Thoracic aorta (tissue), 2 donors: ENCODE measurements around the gene PRICKLE1. TPM values are rescaled to one million over a fixed set of nuclear protein-coding genes. Genes with fewer than 3 reads are reported as not detected.

ENCODE experiments used
- ATAC-seq: fragments of 150-250 bp; one replicate; pipeline ENCODE4 v1.8.0; 2017; ENCODE audit warnings: low read depth; ENCODE audit not compliant: insufficient number of reproducible peaks, low FRiP score
- DNase-seq: peaks from one replicate; pipeline ENCODE4 v3.0.0-alpha.2; 2020; ENCODE audit warnings: low spot score
- H3K27ac ChIP-seq, 2 donors: fragments of 200-600 bp; sonication (generic); 1 replicate in 1 of 2; 2 replicates in 1 of 2; pipeline ENCODE4 v1.5.1; 2016; ENCODE audit warnings: mild to moderate bottlenecking in 2 of 2, moderate library complexity in 2 of 2
- H3K27me3 ChIP-seq: fragments of 200-600 bp; sonication (generic); replicated peaks from 2 replicates; pipeline ENCODE4 v1.6.0; 2016; ENCODE audit warnings: mild to moderate bottlenecking; ENCODE audit not compliant: insufficient read depth
- H3K36me3 ChIP-seq: fragments of 200-600 bp; sonication (generic); one replicate; pipeline ENCODE4 v1.5.1; 2016
- H3K4me1 ChIP-seq, 2 donors: fragments of 200-600 bp; sonication (generic); 1 replicate in 1 of 2; 2 replicates in 1 of 2; pipeline versions ENCODE4 v1.5.1 to v1.6.0; 2016; ENCODE audit warnings: low read depth in 2 of 2, mild to moderate bottlenecking in 1 of 2; ENCODE audit not compliant: control insufficient read depth in 1 of 2
- H3K4me3 ChIP-seq: fragments of 200-600 bp; sonication (generic); 2 replicates; pipeline ENCODE4 v1.5.1; 2016; ENCODE audit warnings: mild to moderate bottlenecking
- H3K9me3 ChIP-seq: fragments of 200-600 bp; sonication (generic); 2 replicates; pipeline ENCODE4 v1.5.1; 2016
- total RNA-seq, 2 donors: library from RNA; depleted of rRNA; stranded (reverse); fragments of >200 nt; gene quantifications; one replicate each; pipeline versions ENCODE4 v1.1.0 to v1.2.3, GENCODE V29; 2016
- TF ChIP-seq, protein P1 (sequence below): fragments of 200-600 bp; sonication (generic); IDR thresholded peaks from one replicate; pipeline ENCODE4 v1.5.1; 2019; ENCODE audit warnings: antibody characterized with exemption

The PRICKLE1 gene
- total RNA-seq, 2 donors from 2014 or later = 3.9 to 11.5 TPM

DNA sequence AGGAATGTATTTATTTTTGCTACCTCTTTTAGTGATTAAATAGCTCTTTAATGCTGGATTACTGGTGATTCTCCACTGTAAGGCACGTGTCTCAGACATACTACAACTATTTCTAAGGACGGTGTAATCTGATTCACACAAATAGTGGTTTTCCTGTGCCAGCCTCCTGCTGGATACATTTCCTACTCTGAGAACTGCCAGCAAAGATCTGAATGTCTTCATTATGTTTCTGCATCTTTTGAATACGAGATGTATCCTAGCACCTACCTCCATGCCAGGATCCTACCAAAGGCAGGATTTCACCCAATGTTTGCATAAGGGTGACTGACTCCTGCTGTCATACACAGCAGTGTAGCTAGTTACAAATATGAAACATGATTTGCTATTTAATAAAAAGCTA lies 120.6 kb downstream of the PRICKLE1 start:
- no peak for ATAC-seq
- H3K27ac ChIP-seq = no peak overlapping the region
- peaks cover 11% of the 10 kb centered on the region for H3K36me3 ChIP-seq
- no peaks in the 10 kb centered on the region for H3K9me3 ChIP-seq
- no peaks in the 10 kb centered on the region for H3K27me3 ChIP-seq
- H3K4me3 ChIP-seq = peak overlapping the region; percentile 25
- peaks cover 0 to 11% of the 10 kb centered on the region in 2 donors for H3K4me1 ChIP-seq
- TF ChIP-seq, protein P1, sequence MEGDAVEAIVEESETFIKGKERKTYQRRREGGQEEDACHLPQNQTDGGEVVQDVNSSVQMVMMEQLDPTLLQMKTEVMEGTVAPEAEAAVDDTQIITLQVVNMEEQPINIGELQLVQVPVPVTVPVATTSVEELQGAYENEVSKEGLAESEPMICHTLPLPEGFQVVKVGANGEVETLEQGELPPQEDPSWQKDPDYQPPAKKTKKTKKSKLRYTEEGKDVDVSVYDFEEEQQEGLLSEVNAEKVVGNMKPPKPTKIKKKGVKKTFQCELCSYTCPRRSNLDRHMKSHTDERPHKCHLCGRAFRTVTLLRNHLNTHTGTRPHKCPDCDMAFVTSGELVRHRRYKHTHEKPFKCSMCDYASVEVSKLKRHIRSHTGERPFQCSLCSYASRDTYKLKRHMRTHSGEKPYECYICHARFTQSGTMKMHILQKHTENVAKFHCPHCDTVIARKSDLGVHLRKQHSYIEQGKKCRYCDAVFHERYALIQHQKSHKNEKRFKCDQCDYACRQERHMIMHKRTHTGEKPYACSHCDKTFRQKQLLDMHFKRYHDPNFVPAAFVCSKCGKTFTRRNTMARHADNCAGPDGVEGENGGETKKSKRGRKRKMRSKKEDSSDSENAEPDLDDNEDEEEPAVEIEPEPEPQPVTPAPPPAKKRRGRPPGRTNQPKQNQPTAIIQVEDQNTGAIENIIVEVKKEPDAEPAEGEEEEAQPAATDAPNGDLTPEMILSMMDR = no peak
- no peak for DNase-seq

DNA sequence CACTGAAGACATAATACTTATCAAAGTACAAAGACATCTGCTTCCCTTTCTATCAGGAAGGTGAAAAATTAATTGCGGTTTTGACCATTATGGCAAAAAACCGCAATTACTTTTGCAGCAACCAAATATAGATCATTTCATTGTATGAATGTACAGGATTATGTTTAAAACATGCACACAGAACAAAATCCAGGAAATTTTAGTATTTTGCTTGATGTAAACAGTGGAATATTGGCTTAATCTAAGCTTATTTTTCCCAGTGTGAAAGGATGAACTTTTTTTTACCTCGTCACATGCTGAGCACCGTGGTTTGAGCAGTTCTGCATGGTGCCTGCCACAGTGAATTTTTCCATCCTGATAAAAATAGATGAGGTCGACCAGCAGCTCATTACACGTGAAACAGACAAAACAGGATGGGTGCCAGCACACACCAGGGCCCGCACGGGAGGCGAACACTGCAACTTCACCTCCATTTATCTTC lies 121.2 kb downstream of the PRICKLE1 start:
- DNase-seq (no peak), ATAC-seq (no peak)
- H3K9me3 ChIP-seq = no peaks in the 10 kb centered on the region
- peak overlapping the region; percentile 25 for H3K4me3 ChIP-seq
- no peak overlapping the region for H3K27ac ChIP-seq
- TF ChIP-seq, protein P1 = no peak
- no peaks in the 10 kb centered on the region for H3K27me3 ChIP-seq
- peaks cover 11% of the 10 kb centered on the region for H3K36me3 ChIP-seq
- H3K4me1 ChIP-seq = peaks cover 0 to 11% of the 10 kb centered on the region in 2 donors

DNA sequence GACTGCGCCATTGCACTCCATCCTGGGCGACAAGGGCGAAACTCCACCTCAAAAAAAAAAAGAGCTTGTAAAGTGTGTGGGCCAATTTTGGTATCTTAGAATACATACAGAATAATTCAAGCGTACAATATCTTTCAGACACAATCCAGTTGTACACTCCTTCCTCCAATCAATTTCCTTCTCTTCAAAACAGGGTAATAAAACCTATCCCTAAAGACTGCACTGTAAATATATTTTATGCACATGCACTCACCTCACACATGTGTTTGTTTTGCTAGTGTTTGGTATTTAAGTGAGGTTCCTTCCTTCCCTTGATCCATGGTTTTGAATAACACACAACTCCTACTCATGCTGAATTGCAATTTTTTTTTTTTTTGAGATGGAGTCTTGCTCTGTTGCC lies 125.9 kb downstream of the PRICKLE1 start:
- H3K9me3 ChIP-seq = no peaks in the 10 kb centered on the region
- DNase-seq = no peak
- H3K4me1 ChIP-seq = peaks cover 0 to 4% of the 10 kb centered on the region in 2 donors
- ATAC-seq = no peak
- TF ChIP-seq, protein P1 = no peak
- no peaks in the 10 kb centered on the region for H3K27me3 ChIP-seq
- no peak overlapping the region for H3K4me3 ChIP-seq
- H3K27ac ChIP-seq = no peak overlapping the region
- H3K36me3 ChIP-seq = peaks cover 11% of the 10 kb centered on the region

DNA sequence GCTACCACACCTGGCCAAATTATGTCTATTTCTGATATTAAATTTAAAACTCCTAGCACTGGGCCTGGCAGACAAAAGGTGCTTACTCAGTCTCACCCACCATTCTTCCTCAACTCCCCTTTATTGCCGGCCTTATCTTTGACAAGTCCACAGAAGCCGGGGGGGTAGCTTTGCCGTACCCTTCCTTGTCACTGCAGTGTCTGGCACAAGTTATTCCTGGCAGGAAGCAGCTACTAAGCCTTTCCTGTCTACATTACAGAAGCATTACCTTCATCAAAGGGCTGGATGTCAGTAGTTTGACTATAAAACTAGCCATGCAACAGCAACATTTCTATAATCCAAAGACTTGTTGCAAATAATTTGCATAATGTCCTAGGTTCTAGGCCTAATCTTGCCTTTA lies 127.1 kb downstream of the PRICKLE1 start:
- Histone ChIP-seq H3K27ac (no peak overlapping the region), H3K9me3 (no peaks in the 10 kb centered on the region), H3K4me3 (no peak overlapping the region), H3K27me3 (no peaks in the 10 kb centered on the region), H3K36me3 (peaks cover 11% of the 10 kb centered on the region), H3K4me1 (no peaks in the 10 kb centered on the region)
- DNase-seq = no peak
- ATAC-seq = no peak
- TF ChIP-seq, protein P1 = no peak

DNA sequence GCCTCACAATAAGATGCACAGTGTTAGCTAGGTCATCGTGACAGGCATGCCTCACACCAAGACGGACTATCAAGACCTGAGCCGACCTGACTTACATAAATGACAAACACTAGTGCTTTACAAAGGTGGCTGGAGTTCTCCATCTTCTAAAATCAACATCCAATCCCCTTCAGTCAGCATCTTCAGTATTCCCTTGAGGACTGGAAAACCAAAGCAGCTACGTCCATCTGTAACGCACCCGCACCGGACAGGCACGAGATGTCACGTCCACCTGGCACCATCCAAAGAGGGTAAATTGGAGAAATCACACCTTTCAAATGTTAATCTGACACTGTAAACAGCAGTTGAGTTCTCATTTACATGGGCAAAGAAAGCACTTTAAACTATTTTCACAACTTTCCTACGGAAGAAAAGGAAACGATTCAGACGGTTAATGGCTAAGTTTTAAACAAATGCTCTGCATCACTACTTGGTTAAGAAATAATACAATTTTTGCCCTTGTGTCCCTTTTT lies 130.2 kb downstream of the PRICKLE1 start:
- H3K27me3 ChIP-seq = no peaks in the 10 kb centered on the region
- no peak for ATAC-seq
- TF ChIP-seq, protein P1 = no peak

More for the DNA sequence above, 130.2 kb downstream of the PRICKLE1 start:
- no peak for DNase-seq
- Histone ChIP-seq H3K9me3 (no peaks in the 10 kb centered on the region), H3K36me3 (no peaks in the 10 kb centered on the region), H3K27ac (no peak overlapping the region), H3K4me1 (no peaks in the 10 kb centered on the region), H3K4me3 (no peak overlapping the region)
